Osteoblast (primary cell): ENCODE measurements around the gene LRRTM4. TPM values are rescaled to one million over a fixed set of nuclear protein-coding genes. Genes with fewer than 3 reads are reported as not detected.

Source experiments
- DNase-seq: peaks from one replicate; pipeline ENCODE4 v3.0.0; 2011; ENCODE audit warnings: low spot score, mixed read lengths; ENCODE audit not compliant: insufficient read length; ENCODE audit errors: missing footprints
- H2AFZ ChIP-seq: 2 replicates; pipeline ENCODE4 v1.6.0; 2011; ENCODE audit warnings: mild to moderate bottlenecking, low read length
- H3K27ac ChIP-seq: 2 replicates; pipeline ENCODE4 v1.5.1; 2011; ENCODE audit warnings: mild to moderate bottlenecking, low read depth, low read length, moderate library complexity
- H3K27me3 ChIP-seq: 2 replicates; pipeline ENCODE4 v1.6.0; 2012; ENCODE audit warnings: mild to moderate bottlenecking, control low read depth, inconsistent platforms, low read length, moderate library complexity; ENCODE audit not compliant: insufficient read depth
- H3K36me3 ChIP-seq: 2 replicates; pipeline ENCODE4 v1.5.1; 2011; ENCODE audit warnings: mild to moderate bottlenecking, low read length, control low read depth, moderate library complexity; ENCODE audit not compliant: insufficient read depth
- H3K4me1 ChIP-seq: 2 replicates; pipeline ENCODE4 v1.5.1; 2011; ENCODE audit warnings: mild to moderate bottlenecking, low read length, control low read depth, moderate library complexity; ENCODE audit not compliant: insufficient read depth
- H3K4me2 ChIP-seq: 2 replicates; pipeline ENCODE4 v1.6.0; 2011; ENCODE audit warnings: mild to moderate bottlenecking, low read length; ENCODE audit not compliant: insufficient read depth
- H3K4me3 ChIP-seq: fragments of 200-600 bp; sonication (generic); 3 replicates; pipeline ENCODE4 v1.5.1; 2012; ENCODE audit warnings: mild to moderate bottlenecking, low read length, inconsistent platforms; ENCODE audit not compliant: insufficient read depth
- H3K79me2 ChIP-seq: 2 replicates; pipeline ENCODE4 v1.6.0; 2012; ENCODE audit warnings: mild to moderate bottlenecking, low read length, control low read depth, inconsistent platforms; ENCODE audit not compliant: insufficient read depth
- H3K9me3 ChIP-seq: 2 replicates; pipeline ENCODE4 v1.5.1; 2011; ENCODE audit warnings: low read depth, low read length, control low read depth
- H4K20me1 ChIP-seq: 2 replicates; pipeline ENCODE4 v1.6.0; 2012; ENCODE audit warnings: mild to moderate bottlenecking, low read length, control low read depth; ENCODE audit not compliant: insufficient read depth
- total RNA-seq: library from RNA; depleted of rRNA; stranded (reverse); fragments of >200 nt; gene quantifications from 2 replicates; pipeline ENCODE4 v1.2.3, GENCODE V29; 2012
- TF ChIP-seq, protein P1 (sequence below): IDR thresholded peaks from 2 replicates; pipeline ENCODE4 v1.5.1; 2011; ENCODE audit warnings: mild to moderate bottlenecking, low read depth, low read length, moderate library complexity; ENCODE audit errors: extremely low read depth

The LRRTM4 gene
- total RNA-seq, 1 donor: not detected

DNA sequence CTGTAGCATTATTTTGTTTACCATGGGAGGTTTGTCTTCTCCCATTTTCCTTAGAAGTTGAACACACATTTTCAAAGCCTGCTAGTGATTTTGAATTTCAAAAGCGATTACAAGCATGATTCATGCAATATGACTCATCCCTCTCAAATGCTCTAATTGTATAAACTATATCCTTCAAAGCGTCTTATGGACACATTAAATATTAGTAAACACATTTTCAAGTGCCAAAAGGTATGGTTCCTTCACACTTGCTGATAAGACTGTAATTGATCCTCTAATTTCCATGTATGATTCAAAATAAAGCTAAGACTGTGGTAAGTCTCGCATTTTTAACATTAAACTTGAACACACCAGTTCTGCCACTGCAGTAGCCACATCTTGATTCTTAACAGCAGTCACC lies 512.9 kb downstream of the LRRTM4 start:
- H3K9me3 ChIP-seq: no peaks in the 10 kb centered on the region
- H4K20me1 ChIP-seq: no peaks in the 10 kb centered on the region
- H3K79me2 ChIP-seq: no peaks in the 10 kb centered on the region
- no peak for DNase-seq
- no peak overlapping the region for H3K4me2 ChIP-seq
- no peaks in the 10 kb centered on the region for H3K36me3 ChIP-seq
- no peaks in the 10 kb centered on the region for H3K4me1 ChIP-seq
- H3K27me3 ChIP-seq: no peaks in the 10 kb centered on the region
- no peak overlapping the region for H3K27ac ChIP-seq
- H2AFZ ChIP-seq: no peak overlapping the region
- TF ChIP-seq, protein P1, sequence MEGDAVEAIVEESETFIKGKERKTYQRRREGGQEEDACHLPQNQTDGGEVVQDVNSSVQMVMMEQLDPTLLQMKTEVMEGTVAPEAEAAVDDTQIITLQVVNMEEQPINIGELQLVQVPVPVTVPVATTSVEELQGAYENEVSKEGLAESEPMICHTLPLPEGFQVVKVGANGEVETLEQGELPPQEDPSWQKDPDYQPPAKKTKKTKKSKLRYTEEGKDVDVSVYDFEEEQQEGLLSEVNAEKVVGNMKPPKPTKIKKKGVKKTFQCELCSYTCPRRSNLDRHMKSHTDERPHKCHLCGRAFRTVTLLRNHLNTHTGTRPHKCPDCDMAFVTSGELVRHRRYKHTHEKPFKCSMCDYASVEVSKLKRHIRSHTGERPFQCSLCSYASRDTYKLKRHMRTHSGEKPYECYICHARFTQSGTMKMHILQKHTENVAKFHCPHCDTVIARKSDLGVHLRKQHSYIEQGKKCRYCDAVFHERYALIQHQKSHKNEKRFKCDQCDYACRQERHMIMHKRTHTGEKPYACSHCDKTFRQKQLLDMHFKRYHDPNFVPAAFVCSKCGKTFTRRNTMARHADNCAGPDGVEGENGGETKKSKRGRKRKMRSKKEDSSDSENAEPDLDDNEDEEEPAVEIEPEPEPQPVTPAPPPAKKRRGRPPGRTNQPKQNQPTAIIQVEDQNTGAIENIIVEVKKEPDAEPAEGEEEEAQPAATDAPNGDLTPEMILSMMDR: no peak
- H3K4me3 ChIP-seq: no peak overlapping the region

DNA sequence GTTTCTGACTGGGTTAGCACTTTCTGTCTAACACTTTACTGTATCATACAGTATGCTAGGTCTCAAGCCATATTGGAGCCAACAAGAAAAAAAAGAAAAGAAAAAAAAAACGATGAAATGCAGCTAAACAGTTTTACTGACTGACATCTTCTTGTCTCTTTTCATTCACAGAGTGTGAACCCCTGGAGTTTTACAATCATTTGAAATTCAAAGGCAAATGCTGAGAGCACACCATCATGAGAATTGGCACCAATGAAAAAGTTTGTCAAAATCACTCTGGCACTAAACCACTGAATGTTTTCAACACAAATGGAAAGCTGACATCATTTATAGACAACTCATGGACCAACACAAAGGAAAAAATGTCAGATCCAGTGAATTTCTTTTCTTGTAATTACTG lies 513.3 kb downstream of the LRRTM4 start:
- Histone ChIP-seq H3K79me2 (no peaks in the 10 kb centered on the region), H3K9me3 (no peaks in the 10 kb centered on the region), H4K20me1 (no peaks in the 10 kb centered on the region), H3K27ac (no peak overlapping the region), H3K27me3 (no peaks in the 10 kb centered on the region), H3K36me3 (no peaks in the 10 kb centered on the region), H3K4me3 (no peak overlapping the region), H3K4me2 (no peak overlapping the region), H3K4me1 (no peaks in the 10 kb centered on the region), H2AFZ (no peak overlapping the region)
- DNase-seq: no peak
- TF ChIP-seq, protein P1: no peak

DNA sequence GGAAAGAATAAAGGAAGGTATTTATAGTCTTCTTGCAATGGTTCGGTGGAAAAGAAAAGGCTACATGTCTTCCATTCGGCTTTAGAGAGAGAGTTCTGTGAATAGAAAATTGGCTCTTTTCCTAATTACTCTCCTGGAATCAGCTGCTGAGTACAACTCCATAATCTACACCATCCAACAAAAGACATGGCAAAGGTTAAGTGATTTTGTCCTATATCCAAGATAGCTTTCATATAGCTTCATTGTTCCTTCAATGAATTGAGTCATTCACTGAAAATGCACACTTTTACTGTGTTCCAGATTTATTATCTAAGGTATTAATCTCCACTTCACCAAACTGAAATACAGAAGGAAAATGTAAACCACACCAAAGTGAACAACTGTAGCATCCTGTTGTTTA lies 514.5 kb downstream of the LRRTM4 start:
- no peaks in the 10 kb centered on the region for H4K20me1 ChIP-seq
- TF ChIP-seq, protein P1: no peak
- H3K36me3 ChIP-seq: no peaks in the 10 kb centered on the region
- H3K4me1 ChIP-seq: no peaks in the 10 kb centered on the region
- no peaks in the 10 kb centered on the region for H3K79me2 ChIP-seq
- DNase-seq: no peak
- H3K9me3 ChIP-seq: no peaks in the 10 kb centered on the region
- H3K27ac ChIP-seq: no peak overlapping the region
- H2AFZ ChIP-seq: no peak overlapping the region
- H3K27me3 ChIP-seq: no peaks in the 10 kb centered on the region
- no peak overlapping the region for H3K4me3 ChIP-seq
- no peak overlapping the region for H3K4me2 ChIP-seq

DNA sequence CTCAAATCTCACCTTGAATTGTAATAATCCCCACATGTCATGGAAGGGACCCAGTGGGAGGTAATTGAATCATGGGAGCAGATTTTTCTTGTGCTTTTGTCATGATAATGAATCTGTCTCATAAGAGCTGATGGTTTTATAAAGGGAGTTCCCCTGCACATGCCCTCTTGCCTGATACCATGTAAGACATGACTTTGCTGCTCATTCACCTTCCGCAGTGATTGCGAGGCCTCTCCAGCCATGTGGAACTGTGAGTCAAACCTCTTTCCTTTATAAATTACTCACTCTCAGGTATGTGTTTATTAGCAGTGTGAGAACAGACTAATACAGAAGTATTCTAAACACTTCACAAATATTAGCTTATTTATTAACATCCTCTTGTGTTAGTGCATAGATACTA lies 516.7 kb downstream of the LRRTM4 start:
- no peak overlapping the region for H3K27ac ChIP-seq

More for the DNA sequence above, 516.7 kb downstream of the LRRTM4 start:
- H3K4me1 ChIP-seq: no peaks in the 10 kb centered on the region
- TF ChIP-seq, protein P1: no peak
- no peak overlapping the region for H2AFZ ChIP-seq
- no peaks in the 10 kb centered on the region for H3K36me3 ChIP-seq
- H3K4me2 ChIP-seq: no peak overlapping the region
- no peaks in the 10 kb centered on the region for H3K27me3 ChIP-seq
- H3K4me3 ChIP-seq: no peak overlapping the region
- no peak for DNase-seq
- no peaks in the 10 kb centered on the region for H3K9me3 ChIP-seq
- H4K20me1 ChIP-seq: no peaks in the 10 kb centered on the region
- H3K79me2 ChIP-seq: no peaks in the 10 kb centered on the region
